ENCODE data around the gene ZNF134.

GRCh38 chr19:57665261-57665806 is 51.3 kb downstream of the ZNF134 start:
- TF ChIP-seq MECOM (CRISPR knock-in tag; IDR thresholded peaks at IDR 0.05) (no peak), SMARCA5 (IDR thresholded peaks at IDR 0.05) (no peak), ZBTB49 (CRISPR knock-in tag; IDR thresholded peaks at IDR 0.05; ENCODE audit: borderline replicate concordance) (no peak), NCOA1 (IDR thresholded peaks at IDR 0.05; ENCODE audit: low read depth) (no peak), IRF9 (tag; IDR thresholded peaks at IDR 0.05) (no peak), FOXA1 (IDR thresholded peaks at IDR 0.05; ENCODE audit: borderline replicate concordance) (no peak), KLF1 (tag; IDR thresholded peaks at IDR 0.05) (no peak), CUX1 (CRISPR knock-in tag; IDR thresholded peaks at IDR 0.05) (no peak)
- TF ChIP-seq, protein P1, sequence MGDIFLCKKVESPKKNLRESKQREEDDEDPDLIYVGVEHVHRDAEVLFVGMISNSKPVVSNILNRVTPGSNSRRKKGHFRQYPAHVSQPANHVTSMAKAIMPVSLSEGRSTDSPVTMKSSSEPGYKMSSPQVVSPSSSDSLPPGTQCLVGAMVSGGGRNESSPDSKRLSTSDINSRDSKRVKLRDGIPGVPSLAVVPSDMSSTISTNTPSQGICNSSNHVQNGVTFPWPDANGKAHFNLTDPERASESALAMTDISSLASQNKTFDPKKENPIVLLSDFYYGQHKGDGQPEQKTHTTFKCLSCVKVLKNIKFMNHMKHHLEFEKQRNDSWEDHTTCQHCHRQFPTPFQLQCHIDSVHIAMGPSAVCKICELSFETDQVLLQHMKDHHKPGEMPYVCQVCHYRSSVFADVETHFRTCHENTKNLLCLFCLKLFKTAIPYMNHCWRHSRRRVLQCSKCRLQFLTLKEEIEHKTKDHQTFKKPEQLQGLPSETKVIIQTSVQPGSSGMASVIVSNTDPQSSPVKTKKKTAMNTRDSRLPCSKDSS (IDR thresholded peaks at IDR 0.05; ENCODE audit: low read depth, partially characterized antibody), result no peak
